ENCODE data around the gene SLC18A3. TPM values are rescaled to one million over a fixed set of nuclear protein-coding genes. Genes with fewer than 3 reads are reported as not detected.

SLC18A3 gene
- total RNA-seq, 1 experiment from 2014 or later, result not detected

GRCh38 chr10:49650724-49651034 is 40.6 kb downstream of the SLC18A3 start:
- H4K20me1 ChIP-seq (ENCODE audit: insufficient read depth), result no peaks in the 10 kb centered on the region
- TF ChIP-seq EGR1 (IDR thresholded peaks at IDR 0.05; ENCODE audit: low read depth) (no peak), POLR2AphosphoS5 (IDR thresholded peaks at IDR 0.05; ENCODE audit: low read depth, low read length) (no peak), JUND (IDR thresholded peaks at IDR 0.05) (no peak), ZFX (IDR thresholded peaks at IDR 0.05) (no peak), TCF7L2 (IDR thresholded peaks at IDR 0.05; ENCODE audit: borderline replicate concordance, extremely low read depth, insufficient read depth, insufficient read length) (no peak), CBX3 (IDR thresholded peaks at IDR 0.05; ENCODE audit: low read depth) (no peak), SRF (IDR thresholded peaks at IDR 0.05; ENCODE audit: low read depth) (no peak), POLR2A (IDR thresholded peaks at IDR 0.05; ENCODE audit: borderline replicate concordance, extremely low read depth, insufficient read depth, insufficient read length) (no peak), SIN3A (IDR thresholded peaks at IDR 0.05; ENCODE audit: low read depth) (no peak), RAD21 (IDR thresholded peaks at IDR 0.05; ENCODE audit: low read depth) (no peak), EZH2phosphoT487 (IDR thresholded peaks at IDR 0.05; ENCODE audit: borderline replicate concordance) (no peak), MAX (IDR thresholded peaks at IDR 0.05) (no peak), SP1 (IDR thresholded peaks at IDR 0.05; ENCODE audit: low read depth) (no peak), ELF1 (IDR thresholded peaks at IDR 0.05; ENCODE audit: borderline replicate concordance, low read depth) (no peak), YY1 (IDR thresholded peaks at IDR 0.05; ENCODE audit: extremely low read depth, insufficient replicate concordance, low read depth, low read length) (no peak), FOSL1 (IDR thresholded peaks at IDR 0.05; ENCODE audit: low read depth) (no peak), ZBTB33 (IDR thresholded peaks at IDR 0.05; ENCODE audit: extremely low read depth, insufficient replicate concordance, low read length) (no peak), REST (IDR thresholded peaks at IDR 0.05; ENCODE audit: low read depth) (no peak), ZNF274 (IDR thresholded peaks at IDR 0.05; ENCODE audit: low read depth, low read length) (no peak), EZH2 (IDR thresholded peaks at IDR 0.05) (no peak)
- no peaks in the 10 kb centered on the region for H3K36me3 ChIP-seq (ENCODE audit: control insufficient read depth in 1 of 2, insufficient read depth in 2 of 2, low read length in 2 of 2)
- no peaks in the 10 kb centered on the region for H3K27me3 ChIP-seq (ENCODE audit: insufficient read depth, low read length)
- ATAC-seq, result no peak
- no peak overlapping the region for H3K9ac ChIP-seq (ENCODE audit: low read length)
- H3K4me1 ChIP-seq (ENCODE audit: control insufficient read depth in 1 of 2, insufficient read depth in 2 of 2, low read length in 2 of 2), result no peaks in the 10 kb centered on the region
- POLR2A ChIA-PET, result no interaction called here
- intact Hi-C loops (cut with micrococcal nuclease), result no loop called here
- no peak overlapping the region for H2AFZ ChIP-seq (ENCODE audit: low read depth, low read length, poor library complexity, severe bottlenecking)
- no peak overlapping the region for H3K4me3 ChIP-seq (replicated peaks in 1 of 2; ENCODE audit: low read depth in 1 of 2, low read length in 2 of 2)
- no peaks in the 10 kb centered on the region for H3K9me2 ChIP-seq (ENCODE audit: insufficient read depth)
- CTCF ChIA-PET, result no interaction called here
- H3K27ac ChIP-seq (ENCODE audit: low read depth, low read length), result no peak overlapping the region
- RAD21 ChIA-PET (ENCODE audit: low non-redundant PET in 1 of 2, low total read pairs in 2 of 2, uncharacterized antibody in 2 of 2, unreplicated experiment in 2 of 2), result no interaction called here
- H3K4me2 ChIP-seq (ENCODE audit: low read length), result no peak overlapping the region
- no peak for DNase-seq (ENCODE audit: low read depth, low spot score)
- H3K9me3 ChIP-seq (ENCODE audit: control insufficient read depth in 1 of 2, insufficient read depth in 1 of 2, low read depth in 1 of 2, low read length in 2 of 2), result no peaks in the 10 kb centered on the region
- no TSS peak for BruUV-seq (replicated peaks)
- no peaks in the 10 kb centered on the region for H3K79me2 ChIP-seq (ENCODE audit: insufficient read depth, low read length)

Measured in HCT116 (cell line).